ENCODE data around the gene MPO.

Gene MPO

DNA sequence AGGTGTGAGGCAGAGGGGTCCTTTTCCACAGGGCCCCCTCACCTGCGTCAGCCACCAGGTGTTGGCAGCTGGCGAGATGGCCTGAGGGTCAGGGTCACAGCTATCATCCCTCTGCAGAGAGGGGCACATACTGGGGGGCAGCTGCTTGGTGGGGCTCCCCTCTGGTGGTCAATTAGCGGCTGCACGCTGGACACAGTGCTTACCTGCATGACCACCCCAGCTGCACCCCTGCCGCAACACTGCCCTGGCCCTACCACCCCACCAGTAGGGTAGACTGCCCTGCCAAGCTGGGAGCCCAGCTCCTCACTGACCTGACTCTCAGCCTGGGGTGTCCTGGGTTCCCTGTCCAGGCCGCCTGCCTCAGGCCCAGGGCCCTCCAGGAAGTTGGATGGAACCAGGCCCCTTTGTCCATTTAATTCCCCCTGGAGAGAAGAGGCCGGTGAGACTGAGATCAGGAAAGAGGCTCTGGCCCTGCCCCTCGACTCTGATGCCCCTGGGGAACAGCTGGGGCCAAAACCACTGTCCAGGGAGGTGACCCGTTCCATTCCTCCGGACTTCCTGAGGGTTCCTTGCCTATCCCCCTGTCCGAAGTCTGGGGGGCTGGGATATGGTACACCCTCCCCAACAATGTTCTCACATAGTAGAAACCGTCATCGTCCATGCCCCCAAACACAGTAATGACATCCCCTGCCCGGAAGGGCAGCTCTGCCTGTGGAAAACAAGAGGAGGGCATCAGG lies 24.2 kb upstream of the MPO start:
- TF ChIP-seq, protein P1, sequence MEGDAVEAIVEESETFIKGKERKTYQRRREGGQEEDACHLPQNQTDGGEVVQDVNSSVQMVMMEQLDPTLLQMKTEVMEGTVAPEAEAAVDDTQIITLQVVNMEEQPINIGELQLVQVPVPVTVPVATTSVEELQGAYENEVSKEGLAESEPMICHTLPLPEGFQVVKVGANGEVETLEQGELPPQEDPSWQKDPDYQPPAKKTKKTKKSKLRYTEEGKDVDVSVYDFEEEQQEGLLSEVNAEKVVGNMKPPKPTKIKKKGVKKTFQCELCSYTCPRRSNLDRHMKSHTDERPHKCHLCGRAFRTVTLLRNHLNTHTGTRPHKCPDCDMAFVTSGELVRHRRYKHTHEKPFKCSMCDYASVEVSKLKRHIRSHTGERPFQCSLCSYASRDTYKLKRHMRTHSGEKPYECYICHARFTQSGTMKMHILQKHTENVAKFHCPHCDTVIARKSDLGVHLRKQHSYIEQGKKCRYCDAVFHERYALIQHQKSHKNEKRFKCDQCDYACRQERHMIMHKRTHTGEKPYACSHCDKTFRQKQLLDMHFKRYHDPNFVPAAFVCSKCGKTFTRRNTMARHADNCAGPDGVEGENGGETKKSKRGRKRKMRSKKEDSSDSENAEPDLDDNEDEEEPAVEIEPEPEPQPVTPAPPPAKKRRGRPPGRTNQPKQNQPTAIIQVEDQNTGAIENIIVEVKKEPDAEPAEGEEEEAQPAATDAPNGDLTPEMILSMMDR (IDR thresholded peaks at IDR 0.05) = no peak
- DNase-seq = no peak
- Mint-ChIP-seq H3K9me3 (peaks cover 3% of the 10 kb centered on the region), H3K27ac (no peak overlapping the region), H3K4me3 (no peak overlapping the region), H3K36me3 (ENCODE audit: low read depth) (no peaks in the 10 kb centered on the region), H3K27me3 (ENCODE audit: low read depth, poor library complexity) (peaks cover 2% of the 10 kb centered on the region), H3K4me1 (peaks cover 35% of the 10 kb centered on the region)

DNA sequence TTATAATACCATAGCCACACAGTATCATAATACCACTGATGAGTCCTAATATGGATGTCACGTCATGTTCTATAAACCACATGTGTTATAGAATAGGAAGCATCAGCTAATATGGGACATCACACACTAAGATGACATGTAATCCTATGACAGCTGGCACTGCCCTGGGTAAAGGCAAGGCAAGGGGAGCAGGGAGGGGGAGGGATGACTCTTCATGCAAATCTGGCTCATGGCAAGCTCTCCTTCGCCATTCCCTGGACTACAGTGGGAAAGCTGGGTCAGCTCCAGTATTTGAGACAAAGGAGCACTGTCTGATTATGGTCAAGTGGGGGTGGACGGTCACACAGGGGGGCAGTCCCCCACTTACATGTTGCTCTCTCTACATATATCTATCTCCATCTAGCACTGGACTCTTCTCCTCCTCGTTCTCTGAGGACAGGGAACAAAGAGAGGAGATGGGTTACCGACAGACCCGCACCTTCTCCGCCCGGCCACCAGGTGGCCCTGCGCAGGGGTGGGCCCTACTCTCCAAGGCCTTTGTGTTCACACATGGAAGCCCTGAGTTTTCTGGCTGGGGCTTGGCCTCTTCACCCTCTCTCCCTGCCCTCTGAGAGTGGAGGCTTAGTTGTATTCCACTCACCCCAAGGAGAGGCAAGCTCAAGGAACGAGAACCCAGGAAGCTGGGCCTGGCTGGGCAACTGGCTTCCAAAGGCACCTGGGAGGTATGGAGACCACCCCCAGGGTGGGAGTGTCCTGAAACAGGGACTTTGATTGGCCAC lies 23.4 kb upstream of the MPO start:
- H3K27ac Mint-ChIP-seq = no peak overlapping the region
- H3K4me1 Mint-ChIP-seq = peaks cover 33% of the 10 kb centered on the region
- H3K36me3 Mint-ChIP-seq (ENCODE audit: low read depth) = no peaks in the 10 kb centered on the region
- peaks cover 7% of the 10 kb centered on the region for H3K9me3 Mint-ChIP-seq
- TF ChIP-seq, protein P1 (IDR thresholded peaks at IDR 0.05) = peak; percentile 67
- DNase-seq = peak; percentile 46
- no peaks in the 10 kb centered on the region for H3K27me3 Mint-ChIP-seq (ENCODE audit: low read depth, poor library complexity)
- H3K4me3 Mint-ChIP-seq = no peak overlapping the region

DNA sequence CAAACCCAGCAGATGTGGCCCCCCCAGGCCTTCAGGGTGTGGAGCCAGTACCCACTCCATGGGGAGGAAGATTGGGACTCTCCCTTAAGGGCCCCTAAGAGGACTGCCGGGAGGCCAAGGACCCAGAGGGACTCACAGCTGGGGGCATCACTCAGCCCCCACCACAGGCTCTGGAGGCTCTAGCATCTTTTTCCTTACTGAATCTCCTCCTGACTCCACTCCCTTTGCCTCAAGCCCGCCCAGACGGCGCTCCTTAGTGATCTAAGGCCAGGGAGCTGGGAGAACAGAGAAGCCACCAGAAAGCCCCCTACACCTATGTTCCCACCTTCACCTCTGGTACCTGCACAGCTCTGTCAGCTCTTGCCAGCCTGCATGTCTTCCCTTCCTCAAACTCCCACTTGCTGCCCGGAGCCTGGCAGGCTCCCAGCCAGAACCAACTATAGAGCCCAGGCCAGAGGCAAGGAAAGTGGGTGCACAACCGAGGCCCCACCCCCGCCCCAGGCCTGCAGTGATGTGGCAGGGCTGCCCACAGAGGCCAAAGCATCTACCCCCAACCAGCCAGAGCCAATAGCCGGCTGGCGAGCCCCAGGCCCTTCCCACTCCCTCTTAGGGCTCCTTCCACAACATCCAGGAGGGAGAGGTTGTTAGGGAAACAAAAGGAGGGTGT lies 22.3 kb upstream of the MPO start:
- DNase-seq = no peak
- Mint-ChIP-seq H3K36me3 (ENCODE audit: low read depth) (no peaks in the 10 kb centered on the region), H3K27me3 (ENCODE audit: low read depth, poor library complexity) (peaks cover 6% of the 10 kb centered on the region)

DNA sequence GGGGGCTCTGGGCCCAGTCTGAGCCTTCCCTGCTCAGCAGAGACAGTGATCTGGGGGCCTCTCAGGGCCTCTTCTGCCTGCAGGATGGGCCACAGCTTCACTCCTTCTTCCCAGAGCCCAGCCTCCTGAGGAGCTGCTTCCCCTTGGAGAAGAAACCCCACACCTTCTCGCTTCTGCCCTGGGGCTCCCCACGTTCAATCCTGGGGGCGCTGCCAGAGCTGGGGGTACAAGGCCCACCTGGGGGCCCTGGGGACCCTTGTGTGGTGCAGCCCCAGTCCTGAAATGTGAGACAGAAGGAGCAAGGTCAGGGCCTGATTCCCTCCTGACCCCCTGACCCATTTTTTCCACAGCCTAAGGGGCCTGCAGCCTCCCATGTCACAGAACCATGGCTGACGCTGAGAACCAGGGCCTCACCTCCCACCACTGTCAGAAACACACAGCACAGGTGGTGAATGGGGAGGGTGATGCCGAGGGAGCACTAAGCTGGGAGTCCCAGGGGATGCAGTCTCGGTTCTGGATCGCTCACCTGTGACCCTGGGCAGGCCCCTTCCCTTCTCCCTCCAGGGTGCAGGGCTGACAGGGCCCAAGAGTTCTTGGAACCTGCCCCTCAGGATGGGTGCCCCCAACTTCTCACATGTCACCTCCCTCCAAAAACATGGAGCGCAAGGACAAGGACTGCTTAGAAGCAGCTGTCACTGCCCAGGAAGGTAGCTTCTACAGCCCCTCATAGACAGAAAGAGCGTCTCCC lies 21.6 kb upstream of the MPO start:
- Mint-ChIP-seq H3K4me1 (peaks cover 30% of the 10 kb centered on the region), H3K4me3 (no peak overlapping the region), H3K9me3 (peaks cover 18% of the 10 kb centered on the region), H3K36me3 (ENCODE audit: low read depth) (no peaks in the 10 kb centered on the region), H3K27ac (peak overlapping the region; percentile 25), H3K27me3 (ENCODE audit: low read depth, poor library complexity) (peaks cover 6% of the 10 kb centered on the region)
- TF ChIP-seq, protein P1 (IDR thresholded peaks at IDR 0.05) = no peak
- no peak for DNase-seq

More for the DNA sequence above, 22.3 kb upstream of the MPO start:
- H3K27ac Mint-ChIP-seq = no peak overlapping the region
- H3K4me1 Mint-ChIP-seq = peaks cover 30% of the 10 kb centered on the region
- TF ChIP-seq, protein P1 (IDR thresholded peaks at IDR 0.05) = no peak
- H3K4me3 Mint-ChIP-seq = no peak overlapping the region
- peaks cover 16% of the 10 kb centered on the region for H3K9me3 Mint-ChIP-seq

DNA sequence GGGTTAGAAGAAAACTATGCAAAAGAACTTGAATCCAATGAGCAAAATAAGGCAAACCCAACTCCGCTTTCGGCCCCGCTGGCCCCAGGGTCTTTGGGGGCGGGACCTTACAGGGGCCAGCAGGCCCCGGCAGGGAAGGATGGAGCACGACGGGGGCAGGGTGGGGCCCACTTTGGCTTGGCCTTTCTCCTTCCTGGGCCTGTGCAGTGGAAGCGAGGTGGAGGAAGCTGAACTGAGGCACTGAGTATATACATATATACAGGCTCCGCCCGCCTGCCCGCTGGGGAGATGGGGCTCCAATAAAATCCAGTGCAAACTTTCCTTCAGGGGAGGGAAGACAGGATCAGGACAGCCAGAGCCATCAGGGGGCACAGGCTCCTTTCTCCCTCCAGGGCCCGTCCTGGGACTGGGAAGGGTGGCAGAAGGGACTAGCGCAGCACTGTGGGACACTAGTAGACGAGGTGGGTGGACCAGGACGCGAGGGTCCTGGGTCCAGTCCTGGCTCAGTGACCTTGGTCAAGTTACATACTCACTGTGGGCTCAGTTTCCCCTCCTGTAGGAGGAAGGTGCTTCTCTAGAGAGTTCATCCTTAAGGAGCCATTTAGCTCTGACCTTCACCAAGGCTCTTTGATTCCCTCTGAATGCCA lies 20.9 kb upstream of the MPO start:
- Mint-ChIP-seq H3K4me3 (no peak overlapping the region), H3K27ac (no peak overlapping the region), H3K4me1 (peaks cover 30% of the 10 kb centered on the region), H3K27me3 (ENCODE audit: low read depth, poor library complexity) (peaks cover 6% of the 10 kb centered on the region), H3K36me3 (ENCODE audit: low read depth) (no peaks in the 10 kb centered on the region), H3K9me3 (peaks cover 18% of the 10 kb centered on the region)
- TF ChIP-seq, protein P1 (IDR thresholded peaks at IDR 0.05) = no peak
- DNase-seq = no peak

All from nephron progenitor cell (in vitro differentiated cells).